HG03439 (cell line): ENCODE measurements around the gene HLA-DPA1.
A peak's percentile ranks its signal among the peaks of the same experiment; 100 is the strongest.
"Not testable (repeated sequence)": the region's sequence is repeated elsewhere in the genome, so short reads cannot be mapped to it uniquely, and the experiment has no call there.

ENCODE experiments used
- ATAC-seq: cut with Tn5 transposase; IDR thresholded peaks from one replicate; pipeline ENCODE4 v1.9.1; 2021; ENCODE audit warnings: mild to moderate bottlenecking, moderate library complexity; ENCODE audit not compliant: unreplicated experiment

Gene HLA-DPA1

DNA sequence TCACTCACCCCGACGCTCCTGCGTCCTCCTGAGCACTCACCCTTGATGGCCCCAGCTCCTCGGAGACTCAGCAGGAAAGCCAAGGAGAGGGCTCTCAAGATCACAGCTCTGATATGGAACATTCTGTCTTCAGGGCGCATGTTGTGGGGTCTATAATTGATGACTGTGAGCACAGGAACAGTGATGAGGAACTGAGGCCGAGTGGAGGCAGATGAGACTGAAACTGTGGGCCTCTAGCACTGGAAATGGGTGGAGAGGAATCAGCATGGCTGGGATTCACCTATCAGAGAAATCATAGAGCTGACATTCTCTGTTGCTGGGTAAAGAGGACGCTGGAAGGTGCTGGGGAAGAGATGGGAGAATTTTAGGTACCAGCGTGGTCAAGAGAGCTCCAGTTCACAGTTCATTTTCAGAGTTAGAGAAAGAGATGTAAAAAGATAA is at the start of gene HLA-DPA1:
Gene HLA-DPA1, minus strand, starts transcription at position 219 of the 441 bp plus-strand sequence.
- peak; percentile 69 for ATAC-seq

- no peak for ATAC-seq
These were observed 49.7 kb upstream of the HLA-DPA1 start for GRCh38 chr6:33123181-33123580.

- no peak for ATAC-seq
These were observed 46.6 kb upstream of the HLA-DPA1 start for GRCh38 chr6:33120001-33120400.

- ATAC-seq: no peak
These were observed 45.2 kb upstream of the HLA-DPA1 start for GRCh38 chr6:33118525-33119123.

- ATAC-seq: no peak
These were observed 44.4 kb upstream of the HLA-DPA1 start for GRCh38 chr6:33117811-33118277.

- no peak for ATAC-seq
These were observed 43.6 kb upstream of the HLA-DPA1 start for GRCh38 chr6:33116841-33117711.

GRCh38 chr6:33116417-33116816 is 43.0 kb upstream of the HLA-DPA1 start:
- ATAC-seq: no peak

- no peak for ATAC-seq
These were observed 41.0 kb upstream of the HLA-DPA1 start for GRCh38 chr6:33114406-33114805.

DNA sequence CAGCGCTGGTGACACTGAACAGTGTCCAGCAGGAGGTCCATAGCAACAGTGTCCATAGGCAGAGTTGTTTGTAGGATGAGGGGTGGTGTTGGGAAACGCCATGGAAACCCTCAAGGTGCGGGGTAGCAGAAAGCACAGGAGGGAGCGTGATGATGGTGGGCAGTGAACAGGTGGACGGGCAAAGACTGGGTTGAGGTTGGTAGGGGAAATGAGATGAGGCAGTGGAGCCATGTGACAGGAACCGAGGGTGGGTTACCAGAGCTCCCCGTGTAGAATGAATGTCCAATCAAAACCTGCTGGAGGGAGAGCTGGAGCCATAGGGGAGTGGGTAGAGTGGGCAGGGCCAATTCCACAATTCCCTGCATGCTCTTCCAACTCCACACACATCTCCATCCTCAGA is 40.3 kb upstream of the HLA-DPA1 start:
- ATAC-seq: no peak

GRCh38 chr6:33112148-33112547 is 38.7 kb upstream of the HLA-DPA1 start:
- peak; percentile 84 for ATAC-seq

DNA sequence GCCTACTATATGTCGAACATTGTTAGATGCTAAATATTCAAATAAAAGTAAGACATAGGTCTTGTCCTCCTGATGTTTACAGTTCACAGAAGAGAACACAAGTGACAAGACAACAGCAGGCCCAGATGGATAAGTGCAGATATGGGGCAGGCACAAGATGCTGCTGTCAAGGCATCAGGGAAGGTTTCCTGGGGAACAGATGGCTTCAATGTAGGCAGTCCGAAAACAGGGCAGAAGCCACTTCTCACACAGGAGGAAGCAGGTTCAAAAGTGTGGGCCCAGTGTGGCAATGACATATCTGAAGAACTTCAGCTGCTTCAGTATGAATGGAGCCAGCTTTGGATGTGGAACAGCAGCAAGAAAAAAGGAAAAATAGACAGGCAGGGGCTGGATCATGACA is 34.9 kb upstream of the HLA-DPA1 start:
- no peak for ATAC-seq

- ATAC-seq: no peak
These were observed 34.2 kb upstream of the HLA-DPA1 start for GRCh38 chr6:33107641-33108040.

DNA sequence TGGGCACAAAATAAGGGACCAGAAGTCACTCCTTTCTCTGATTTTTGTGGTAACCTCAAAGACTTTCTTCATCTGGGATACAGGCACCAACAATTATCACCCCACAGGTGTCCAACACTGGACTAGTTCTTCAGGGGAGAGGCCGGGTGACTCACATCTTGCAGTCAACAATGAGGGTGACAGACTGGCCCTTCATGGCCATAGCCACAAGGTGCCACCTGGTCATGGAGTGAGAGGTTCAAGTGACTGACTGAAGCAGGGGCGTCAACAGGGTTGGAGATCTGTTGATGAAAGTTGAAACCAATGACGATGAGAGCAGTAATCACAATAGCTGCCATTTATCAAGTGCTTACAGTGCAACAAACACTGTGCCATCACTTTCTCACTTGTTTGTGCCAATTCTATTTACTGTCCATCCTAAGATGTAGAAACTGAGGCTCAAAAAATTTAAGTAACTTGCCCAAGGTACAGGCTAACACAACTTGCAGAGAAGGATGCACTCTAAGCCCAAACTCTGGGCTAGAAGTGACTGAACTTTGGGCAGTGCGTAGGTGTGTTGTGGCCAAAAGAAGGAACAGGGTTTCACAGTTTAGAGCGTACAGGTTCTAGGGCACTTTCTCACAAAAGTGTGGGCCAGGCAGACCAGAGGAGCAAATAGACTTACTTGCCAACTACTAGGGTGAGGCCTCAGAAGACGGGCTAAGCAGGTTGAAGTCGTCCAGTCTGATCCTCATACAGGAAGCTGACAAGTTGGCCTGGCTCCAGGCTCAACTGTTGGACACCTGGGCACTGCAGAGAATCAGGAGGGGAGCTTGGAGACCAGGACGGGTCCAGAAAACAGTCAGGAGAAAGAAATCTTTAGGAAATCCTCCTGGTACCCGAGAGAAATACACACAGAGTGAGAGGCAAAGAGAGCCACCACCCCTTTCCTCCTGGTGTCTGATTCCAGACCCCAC is 32.7 kb upstream of the HLA-DPA1 start:
- ATAC-seq: no peak

- no peak for ATAC-seq
These were observed 31.9 kb upstream of the HLA-DPA1 start for GRCh38 chr6:33105386-33105785.

DNA sequence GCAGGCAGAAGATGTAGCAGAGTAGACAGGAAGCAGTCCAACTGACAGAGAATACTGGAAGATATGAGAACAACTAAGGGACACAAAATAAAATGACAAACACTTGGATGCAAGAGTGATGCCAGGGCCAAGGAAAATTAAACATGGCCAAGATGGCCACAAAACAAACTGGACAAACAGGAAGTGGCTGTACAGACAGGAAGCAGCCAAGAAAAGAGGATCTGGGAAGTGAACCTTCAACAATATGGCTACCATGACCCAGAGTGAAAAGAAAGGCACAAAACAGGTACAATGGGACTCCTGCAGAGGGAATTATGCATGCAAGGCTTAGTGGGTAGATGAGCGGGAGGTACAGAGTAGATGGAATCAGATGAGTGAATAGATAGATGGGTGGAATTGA is 31.4 kb upstream of the HLA-DPA1 start:
- no peak for ATAC-seq

- no peak for ATAC-seq
These were observed 30.3 kb upstream of the HLA-DPA1 start for GRCh38 chr6:33103776-33104175.

GRCh38 chr6:33101121-33101737 is 27.8 kb upstream of the HLA-DPA1 start:
- ATAC-seq: not testable (repeated sequence)

GRCh38 chr6:33095681-33096080 is 22.2 kb upstream of the HLA-DPA1 start:
- ATAC-seq: no peak

- ATAC-seq: no peak
These were observed 20.4 kb upstream of the HLA-DPA1 start for GRCh38 chr6:33093855-33094254.

DNA sequence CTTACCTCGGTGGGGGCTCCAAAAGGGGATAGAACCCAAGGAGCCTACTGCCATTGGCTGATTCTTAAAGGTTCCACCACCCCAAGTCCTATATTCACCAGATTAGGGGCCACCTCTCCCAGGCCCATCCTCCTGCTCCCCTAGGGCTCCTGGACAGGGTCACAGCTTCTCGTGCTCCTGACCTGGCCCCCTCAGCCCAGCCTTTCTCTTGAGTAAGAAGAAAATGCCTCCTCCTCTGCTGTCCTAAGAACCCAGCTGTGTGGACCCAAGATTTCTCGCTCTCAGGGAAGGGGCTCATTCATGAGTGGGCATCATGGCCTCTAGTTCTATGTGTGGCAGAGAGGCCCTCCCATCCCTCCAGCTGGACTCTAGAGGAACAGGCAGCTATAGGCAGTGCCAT is 18.9 kb upstream of the HLA-DPA1 start:
- no peak for ATAC-seq

DNA sequence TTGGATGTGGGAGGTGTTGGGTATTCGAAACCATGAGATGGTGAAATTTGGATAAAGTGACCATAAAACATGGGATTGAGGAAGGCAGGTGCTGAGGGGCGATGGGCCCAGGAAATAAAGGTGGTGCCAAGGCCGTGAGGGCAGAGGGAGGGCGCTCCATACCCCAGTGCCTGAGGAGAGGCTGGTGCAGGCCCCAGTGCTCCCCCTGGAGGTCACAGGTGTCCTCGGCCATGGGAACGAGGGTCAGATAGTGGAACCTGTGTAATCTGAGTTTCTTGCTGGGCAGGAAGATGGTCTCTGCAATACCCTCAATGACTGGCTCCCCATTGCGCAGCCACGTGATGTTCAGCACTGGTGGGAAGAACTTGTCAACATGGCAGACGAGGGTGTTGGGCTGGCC is 18.5 kb upstream of the HLA-DPA1 start:
- ATAC-seq: no peak
